Measurements from ENCODE around the gene AQP11. TPM values are rescaled to one million over a fixed set of nuclear protein-coding genes. Genes with fewer than 3 reads are reported as not detected.

Gene AQP11
- total RNA-seq, 4 donors from 2014 or later: 0.18 to 0.19 TPM; not detected in 2

GRCh38 chr11:77636731-77637344, 47.1 kb downstream of the AQP11 start:
- Histone ChIP-seq H3K4me3 (peak overlapping the region; percentile 74 to 99 (median 90)), H3K27me3 (no peaks in the 10 kb centered on the region), H3K4me1 (peaks cover 16 to 54% (median 24%) of the 10 kb centered on the region in 3 donors), H3K36me3 (peaks cover 0 to 7% (median 0%) of the 10 kb centered on the region in 3 donors), H3K27ac (peak overlapping the region in 3 of 4 donors; percentile 79 to 89 (median 89)), H3K9me3 (no peaks in the 10 kb centered on the region)
- no peak for DNase-seq
- TF ChIP-seq, protein P1, sequence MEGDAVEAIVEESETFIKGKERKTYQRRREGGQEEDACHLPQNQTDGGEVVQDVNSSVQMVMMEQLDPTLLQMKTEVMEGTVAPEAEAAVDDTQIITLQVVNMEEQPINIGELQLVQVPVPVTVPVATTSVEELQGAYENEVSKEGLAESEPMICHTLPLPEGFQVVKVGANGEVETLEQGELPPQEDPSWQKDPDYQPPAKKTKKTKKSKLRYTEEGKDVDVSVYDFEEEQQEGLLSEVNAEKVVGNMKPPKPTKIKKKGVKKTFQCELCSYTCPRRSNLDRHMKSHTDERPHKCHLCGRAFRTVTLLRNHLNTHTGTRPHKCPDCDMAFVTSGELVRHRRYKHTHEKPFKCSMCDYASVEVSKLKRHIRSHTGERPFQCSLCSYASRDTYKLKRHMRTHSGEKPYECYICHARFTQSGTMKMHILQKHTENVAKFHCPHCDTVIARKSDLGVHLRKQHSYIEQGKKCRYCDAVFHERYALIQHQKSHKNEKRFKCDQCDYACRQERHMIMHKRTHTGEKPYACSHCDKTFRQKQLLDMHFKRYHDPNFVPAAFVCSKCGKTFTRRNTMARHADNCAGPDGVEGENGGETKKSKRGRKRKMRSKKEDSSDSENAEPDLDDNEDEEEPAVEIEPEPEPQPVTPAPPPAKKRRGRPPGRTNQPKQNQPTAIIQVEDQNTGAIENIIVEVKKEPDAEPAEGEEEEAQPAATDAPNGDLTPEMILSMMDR (IDR thresholded peaks at IDR 0.05): no peak
- intact Hi-C loops (cut with DNase I): no loop called here
- 1 to 3% methylated on average over 5 to 8 of the region's 14 CpGs for WGBS, 2 donors

GRCh38 chr11:77637345-77638165, 47.8 kb downstream of the AQP11 start, which contains the start of gene CLNS1A:
Gene CLNS1A (minus strand): TSS chr11:77637794. CDS start chr11:77637714, 80 bp downstream.
- peak; percentile 30 for DNase-seq
- Histone ChIP-seq H3K36me3 (peaks cover 0 to 4% (median 0%) of the 10 kb centered on the region in 3 donors), H3K27me3 (no peaks in the 10 kb centered on the region), H3K4me3 (peak within 1 kb of the TSS; percentile 74 to 99 (median 90)), H3K9me3 (no peaks in the 10 kb centered on the region), H3K4me1 (peaks cover 16 to 58% (median 24%) of the 10 kb centered on the region in 3 donors), H3K27ac (peak within 1 kb of the TSS; percentile 79 to 89 (median 88))
- TF ChIP-seq, protein P1 (IDR thresholded peaks at IDR 0.05): peak in 1 of 6 experiments; percentile 17
- TF ChIP-seq POLR2A (IDR thresholded peaks at IDR 0.05): peak in 2 of 4 donors; percentile 49 to 82
- intact Hi-C loops (cut with DNase I): no loop called here
- 0% methylated on average over 24 to 33 of the region's 41 CpGs for whole genome bisulfite sequencing, 2 donors

GRCh38 chr11:77642228-77642627, 52.5 kb downstream of the AQP11 start:
- intact Hi-C loops (cut with DNase I): no loop called here
- peaks cover 0 to 17% (median 5%) of the 10 kb centered on the region in 3 donors for H3K4me1 ChIP-seq
- no peaks in the 10 kb centered on the region for H3K36me3 ChIP-seq
- no peak for TF ChIP-seq POLR2A (IDR thresholded peaks at IDR 0.05)
- TF ChIP-seq, protein P1 (IDR thresholded peaks at IDR 0.05): no peak
- H3K27ac ChIP-seq: no peak overlapping the region
- peaks cover 0 to 4% (median 0%) of the 10 kb centered on the region in 4 donors for H3K27me3 ChIP-seq
- WGBS, 2 donors: 45 to 59% methylated on average over 2 of the region's 2 CpGs
- no peak overlapping the region for H3K4me3 ChIP-seq
- no peaks in the 10 kb centered on the region for H3K9me3 ChIP-seq
- DNase-seq: no peak

DNA sequence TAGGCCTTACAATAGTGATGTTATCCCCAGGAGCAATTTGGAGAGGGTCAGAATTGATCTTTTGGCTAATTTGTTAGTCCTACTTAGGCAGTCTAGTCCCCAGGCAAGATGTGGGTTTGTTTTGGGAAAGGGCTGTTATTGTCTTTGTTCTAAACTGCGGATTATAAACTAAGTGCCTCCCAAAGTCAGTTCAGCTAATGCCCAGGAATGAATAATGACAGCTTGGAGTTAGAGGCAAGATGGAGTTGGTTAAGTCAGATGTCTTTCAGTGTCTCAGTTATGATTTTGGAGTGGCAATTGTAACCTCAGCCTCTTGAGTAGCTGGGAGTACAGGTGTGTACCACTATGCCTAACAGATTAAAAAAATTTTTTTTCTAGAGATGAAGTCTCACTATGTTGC, 55.1 kb downstream of the AQP11 start:
- no peak for DNase-seq
- intact Hi-C loops (cut with DNase I): no loop called here
- no peak overlapping the region for H3K27ac ChIP-seq
- 27 to 64% methylated on average over 1 of the region's 1 CpG for WGBS, 2 donors
- H3K4me3 ChIP-seq: no peak overlapping the region
- H3K36me3 ChIP-seq: no peaks in the 10 kb centered on the region
- peaks cover 0 to 4% (median 0%) of the 10 kb centered on the region in 4 donors for H3K27me3 ChIP-seq
- no peaks in the 10 kb centered on the region for H3K9me3 ChIP-seq
- peaks cover 0 to 11% (median 0%) of the 10 kb centered on the region in 3 donors for H3K4me1 ChIP-seq
- TF ChIP-seq, protein P1 (IDR thresholded peaks at IDR 0.05): no peak
- TF ChIP-seq POLR2A (IDR thresholded peaks at IDR 0.05): no peak
